8988T (cell line): ENCODE results near the gene ZNF667.

Experiments
- DNase-seq: peaks from one replicate; pipeline ENCODE4 v3.0.0; 2011

The ZNF667 gene

DNA sequence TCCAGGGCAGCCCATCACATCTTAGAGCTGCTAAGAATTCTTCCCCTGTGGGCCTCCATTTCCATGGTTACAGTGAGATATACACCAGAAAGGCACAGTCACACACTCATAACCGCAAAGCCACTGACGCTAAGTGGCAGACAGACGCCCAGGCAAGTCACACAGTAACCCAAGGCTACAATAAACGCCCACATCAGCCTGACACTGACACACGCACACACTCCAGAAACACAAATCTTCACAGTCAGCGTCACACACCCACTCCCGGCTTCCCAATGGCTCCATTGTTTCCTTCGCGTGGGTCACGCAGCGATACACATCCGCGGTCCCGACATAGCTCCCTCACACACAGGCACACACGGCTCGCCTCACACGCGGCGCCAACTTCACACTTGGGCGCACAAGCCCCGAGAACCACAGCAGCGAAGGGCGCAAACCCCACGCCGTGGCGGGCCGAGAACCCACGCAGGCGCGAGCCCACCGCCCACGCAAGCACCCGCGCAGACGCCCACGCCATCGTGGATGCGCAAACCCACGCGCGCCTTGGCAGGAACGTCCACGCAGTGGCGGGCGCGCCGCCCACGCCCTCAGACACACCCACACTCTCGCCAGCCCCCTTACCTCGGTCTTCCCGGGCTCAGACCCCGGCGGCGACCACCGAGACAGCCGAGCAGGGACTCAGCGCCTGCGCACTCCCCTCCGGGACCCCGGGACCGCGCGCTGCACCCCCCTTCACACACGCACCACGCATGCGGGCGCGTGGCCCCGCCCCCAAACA lies at the start of gene ZNF667:
TSS of gene ZNF667 (minus strand) at position 695 of the 778 bp plus-strand sequence. CDS start 14,975 bp downstream, outside the sequence.
- DNase-seq = no peak

GRCh38 chr19:56525214-56525860 lies 48.2 kb upstream of the ZNF667 start:
- no peak for DNase-seq

DNA sequence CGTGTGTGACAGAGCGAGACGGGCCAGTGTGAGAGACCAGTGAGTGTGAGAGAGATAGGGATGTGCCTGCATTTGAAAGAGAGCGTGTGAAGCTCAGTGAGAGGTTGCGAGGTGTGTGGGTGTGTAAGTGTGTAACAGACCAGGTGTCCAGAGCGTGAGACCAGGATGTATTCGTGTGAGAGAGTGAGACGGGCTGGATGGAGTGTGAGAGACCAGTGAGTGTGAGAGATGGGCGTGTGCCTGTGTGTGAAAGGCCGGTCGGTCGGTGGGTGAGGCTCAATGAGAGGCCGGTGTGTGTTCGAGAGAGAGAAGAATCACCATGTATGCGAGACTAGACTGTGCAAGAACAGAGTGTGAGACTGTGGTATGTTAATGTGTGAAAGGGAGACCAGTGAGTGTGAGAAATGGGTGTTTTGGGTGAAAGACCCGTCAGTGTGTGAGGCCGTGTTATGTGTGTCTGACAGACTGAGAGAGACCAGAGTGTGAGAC lies 31.2 kb upstream of the ZNF667 start:
- DNase-seq = no peak

- DNase-seq = peak; percentile 77
Measured at GRCh38 chr19:56507446-56508289, 30.5 kb upstream of the ZNF667 start, which contains the start of gene ZNF471. Gene ZNF471 (plus strand): TSS chr19:56507855. CDS start chr19:56511572, 3,717 bp downstream.

DNA sequence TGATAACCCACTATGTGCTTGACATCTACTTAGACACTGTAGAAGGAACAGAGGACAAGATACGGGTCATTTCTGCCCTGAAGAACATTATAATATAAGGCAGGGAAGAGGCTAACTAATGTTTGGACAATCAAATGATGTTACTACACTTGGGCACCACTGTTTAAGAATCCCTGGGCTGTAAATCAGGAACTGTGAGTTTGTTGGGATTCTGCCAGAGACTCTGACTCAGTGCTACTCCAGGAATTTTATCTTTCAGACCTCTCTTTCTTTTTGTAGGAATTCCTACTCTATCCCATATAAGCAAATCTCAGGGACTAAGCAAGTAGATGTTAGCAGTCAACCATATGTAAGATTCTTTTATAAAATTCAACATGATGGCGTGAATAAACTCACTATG lies 27.4 kb upstream of the ZNF667 start:
- DNase-seq = no peak

- no peak for DNase-seq
Measured at GRCh38 chr19:56491399-56491798, 14.3 kb upstream of the ZNF667 start.

- DNase-seq = no peak
Measured at GRCh38 chr19:56477429-56478338, 539 bp upstream of the ZNF667 start.

GRCh38 chr19:56476093-56476492 lies 1.1 kb downstream of the ZNF667 start:
- DNase-seq = no peak

- no peak for DNase-seq
Measured at GRCh38 chr19:56474308-56474707, 2.8 kb downstream of the ZNF667 start.

DNA sequence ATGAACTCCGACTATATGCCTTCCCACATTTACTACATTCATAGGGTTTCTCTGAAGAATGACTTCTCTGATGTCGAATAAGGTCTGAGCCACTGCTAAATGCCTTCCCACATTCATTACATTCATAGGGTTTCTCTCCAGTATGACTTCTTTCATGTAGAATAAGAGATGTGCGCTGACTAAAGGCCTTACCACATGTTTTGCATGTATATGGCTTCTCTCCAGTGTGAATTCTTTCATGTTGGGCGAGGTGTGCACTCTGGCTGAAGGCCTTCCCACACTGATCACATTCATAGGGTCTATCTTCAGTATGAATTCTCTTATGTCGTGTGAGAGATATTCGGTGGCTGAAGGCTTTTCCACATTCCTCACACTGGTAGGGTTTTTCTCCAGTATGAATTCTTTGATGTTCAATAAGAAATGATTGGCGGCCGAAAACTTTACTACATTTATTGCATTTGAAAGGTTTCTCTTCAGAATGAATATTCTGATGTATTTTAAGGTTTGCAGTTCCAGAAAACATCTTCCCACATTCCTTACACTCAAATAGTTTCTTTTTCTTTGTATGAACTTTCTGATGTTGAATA lies 35.8 kb downstream of the ZNF667 start:
- DNase-seq = no peak

DNA sequence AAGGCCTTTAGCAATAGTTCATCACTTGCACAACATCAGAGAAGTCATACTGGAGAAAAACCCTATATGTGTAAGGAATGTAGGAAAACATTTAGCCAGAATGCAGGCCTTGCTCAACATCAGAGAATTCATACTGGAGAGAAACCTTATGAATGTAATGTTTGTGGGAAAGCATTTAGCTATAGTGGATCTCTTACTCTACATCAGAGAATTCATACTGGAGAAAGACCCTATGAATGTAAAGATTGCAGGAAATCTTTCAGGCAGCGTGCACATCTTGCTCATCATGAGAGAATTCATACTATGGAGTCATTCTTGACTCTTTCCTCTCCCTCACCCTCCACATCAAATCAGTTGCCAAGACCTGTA lies 53.2 kb downstream of the ZNF667 start:
- DNase-seq = no peak

DNA sequence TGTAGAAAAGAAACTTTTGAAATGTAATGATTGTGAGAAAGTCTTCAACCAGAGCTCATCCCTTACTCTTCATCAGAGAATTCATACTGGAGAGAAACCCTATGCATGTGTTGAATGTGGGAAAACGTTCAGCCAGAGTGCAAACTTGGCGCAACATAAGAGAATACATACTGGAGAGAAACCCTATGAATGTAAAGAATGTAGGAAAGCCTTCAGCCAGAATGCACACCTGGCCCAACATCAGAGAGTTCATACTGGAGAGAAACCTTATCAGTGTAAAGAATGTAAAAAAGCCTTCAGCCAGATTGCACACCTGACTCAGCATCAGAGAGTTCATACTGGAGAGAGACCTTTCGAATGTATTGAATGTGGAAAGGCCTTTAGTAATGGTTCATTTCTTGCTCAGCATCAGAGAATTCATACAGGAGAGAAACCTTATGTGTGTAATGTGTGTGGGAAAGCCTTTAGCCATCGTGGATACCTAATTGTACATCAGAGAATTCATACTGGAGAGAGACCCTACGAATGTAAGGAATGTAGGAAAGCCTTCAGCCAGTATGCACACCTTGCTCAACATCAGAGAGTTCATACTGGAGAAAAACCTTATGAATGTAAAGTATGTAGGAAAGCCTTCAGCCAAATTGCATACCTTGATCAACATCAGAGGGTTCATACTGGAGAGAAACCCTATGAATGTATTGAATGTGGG lies 53.7 kb downstream of the ZNF667 start:
- no peak for DNase-seq

DNA sequence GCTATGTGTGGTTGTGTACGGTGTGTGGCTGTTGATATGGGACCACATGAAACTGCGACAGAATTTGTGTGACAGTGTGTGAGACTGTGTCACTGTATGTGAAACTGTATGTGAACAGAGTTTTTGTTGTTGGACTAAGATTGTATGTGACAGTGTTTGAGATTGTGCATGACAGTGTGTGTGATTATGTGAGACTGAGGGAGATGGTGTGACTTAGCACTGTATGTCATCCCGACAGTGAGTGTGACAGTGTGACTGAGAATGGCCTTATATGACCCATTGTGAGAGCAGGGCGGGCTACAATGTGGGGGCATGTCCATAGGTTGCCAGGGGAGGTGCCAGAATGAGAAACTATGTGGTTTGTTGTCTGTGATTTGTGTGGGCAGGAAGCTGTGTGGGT lies 72.1 kb downstream of the ZNF667 start:
- DNase-seq = no peak

GRCh38 chr19:56404705-56405056 lies 72.5 kb downstream of the ZNF667 start:
- DNase-seq = no peak

DNA sequence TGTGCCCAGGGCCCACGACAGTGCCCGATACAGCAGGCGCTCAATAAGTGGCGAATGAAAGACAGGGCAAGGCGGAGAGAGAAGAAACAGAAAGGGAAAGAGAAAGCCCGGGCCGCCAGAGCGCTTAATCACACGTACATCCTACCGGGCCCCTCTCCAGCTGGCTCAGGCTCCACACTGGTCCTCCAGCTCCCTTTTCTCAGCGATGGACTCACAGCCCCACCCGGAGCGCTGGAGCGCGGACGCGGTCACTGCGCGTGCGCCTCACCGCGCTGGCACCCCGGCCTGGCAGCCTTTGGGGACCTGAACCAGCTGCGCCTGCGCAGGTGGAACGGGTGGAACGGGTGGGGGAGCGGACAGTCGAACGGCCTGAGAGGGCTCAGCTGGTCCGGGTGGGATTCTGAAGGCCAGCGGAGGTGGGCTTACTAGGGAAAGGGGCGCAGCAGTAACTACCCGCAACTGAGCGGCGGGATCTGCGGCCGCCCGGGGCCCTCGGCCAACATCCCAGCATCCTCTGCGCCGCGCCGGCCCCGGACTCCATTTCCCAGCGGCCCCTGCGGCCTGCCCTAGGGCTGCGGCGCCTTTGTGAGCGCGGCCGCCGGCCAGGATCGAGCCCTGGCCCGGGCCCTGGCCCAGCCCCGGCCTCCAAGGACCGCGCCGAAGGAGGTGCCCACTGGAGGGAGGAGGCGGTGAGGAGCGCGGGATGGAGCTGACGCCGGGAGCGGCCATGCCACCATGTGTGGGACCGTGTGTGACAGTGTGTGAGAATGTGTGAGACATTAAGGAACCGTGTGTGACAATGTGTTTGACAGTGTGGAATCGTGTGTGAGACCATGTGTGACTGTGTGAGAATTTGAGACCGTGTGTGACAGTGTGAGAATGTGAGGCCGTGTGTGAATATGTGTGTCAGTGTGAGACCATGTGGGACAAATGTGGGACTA lies 73.1 kb downstream of the ZNF667 start, which contains the start of gene ZNF583:
TSS of gene ZNF583 (plus strand) at position 569 of the 941 bp plus-strand sequence. CDS start 2,783 bp downstream, outside the sequence.
- DNase-seq = peak; percentile 89

DNA sequence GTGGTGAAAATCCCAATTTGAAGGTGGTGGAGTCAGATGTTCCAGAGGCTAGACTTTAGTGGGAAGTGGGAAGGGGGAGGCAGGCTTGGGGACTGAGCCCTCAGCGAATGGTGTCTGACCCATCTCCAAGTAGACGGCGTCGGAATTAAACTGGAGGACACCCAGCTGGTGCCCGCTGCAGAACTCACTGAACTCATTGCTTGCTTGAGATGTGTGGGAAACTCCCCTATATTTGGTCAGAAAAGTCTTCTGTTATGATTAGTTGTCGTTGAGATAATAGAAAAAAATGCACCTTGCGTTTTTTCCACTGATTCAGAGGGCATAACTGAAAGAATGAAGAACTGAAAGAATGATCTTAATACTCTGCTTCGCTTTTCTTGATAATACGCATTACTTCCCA lies 73.9 kb downstream of the ZNF667 start:
- no peak for DNase-seq

GRCh38 chr19:56400485-56400884 lies 76.7 kb downstream of the ZNF667 start:
- no peak for DNase-seq

GRCh38 chr19:56398809-56399208 lies 78.3 kb downstream of the ZNF667 start:
- no peak for DNase-seq

GRCh38 chr19:56393119-56394012 lies 83.8 kb downstream of the ZNF667 start, which contains the start of gene ZNF582:
Gene ZNF582 (minus strand): TSS chr19:56393534. CDS start chr19:56391752, 1,782 bp downstream.
- DNase-seq = no peak
